Activated CD4-positive, alpha-beta T cell treated with anti-CD3 and anti-CD28 coated beads for 4 hours (primary cell): ENCODE measurements around the gene KCNB1.

ENCODE experiments used
- DNase-seq, 2 donors: peaks; one replicate each; pipeline ENCODE4 v3.0.0-alpha.2; 2020

Gene KCNB1

GRCh38 chr20:49384437-49385434, 97.7 kb downstream of the KCNB1 start:
- peak; percentile 43 to 56 for DNase-seq

- DNase-seq = no peak
These were observed 100.6 kb downstream of the KCNB1 start for GRCh38 chr20:49381558-49382493.

GRCh38 chr20:49380337-49380780, 102.1 kb downstream of the KCNB1 start:
- DNase-seq = no peak

- no peak for DNase-seq
These were observed 103.1 kb downstream of the KCNB1 start for GRCh38 chr20:49379338-49379737.

GRCh38 chr20:49377326-49377725, 105.1 kb downstream of the KCNB1 start:
- no peak for DNase-seq

GRCh38 chr20:49375170-49375569, 107.3 kb downstream of the KCNB1 start:
- no peak for DNase-seq

GRCh38 chr20:49372095-49372734, 110.3 kb downstream of the KCNB1 start:
- DNase-seq = no peak

GRCh38 chr20:49368596-49368995, 113.9 kb downstream of the KCNB1 start:
- no peak for DNase-seq

- DNase-seq = no peak
These were observed 115.4 kb downstream of the KCNB1 start for GRCh38 chr20:49367113-49367512.

- DNase-seq = no peak
These were observed 115.8 kb downstream of the KCNB1 start for GRCh38 chr20:49366687-49367086.

- DNase-seq = no peak
These were observed 120.4 kb downstream of the KCNB1 start for GRCh38 chr20:49361862-49362660.

GRCh38 chr20:49360242-49360968, 122.1 kb downstream of the KCNB1 start:
- DNase-seq = no peak

GRCh38 chr20:49356676-49357075, 125.8 kb downstream of the KCNB1 start:
- no peak for DNase-seq

- no peak for DNase-seq
These were observed 127.8 kb downstream of the KCNB1 start for GRCh38 chr20:49354673-49355072.

GRCh38 chr20:49353348-49353747, 129.1 kb downstream of the KCNB1 start:
- DNase-seq = no peak

- no peak for DNase-seq
These were observed 129.7 kb downstream of the KCNB1 start for GRCh38 chr20:49352751-49353150.

- no peak for DNase-seq
These were observed 130.7 kb downstream of the KCNB1 start for GRCh38 chr20:49351775-49352174.

GRCh38 chr20:49349694-49350252, 132.7 kb downstream of the KCNB1 start:
- no peak for DNase-seq

- no peak for DNase-seq
These were observed 133.4 kb downstream of the KCNB1 start for GRCh38 chr20:49349078-49349477.

GRCh38 chr20:49348563-49348962, 133.9 kb downstream of the KCNB1 start:
- no peak for DNase-seq

- DNase-seq = no peak
These were observed 135.3 kb downstream of the KCNB1 start for GRCh38 chr20:49347156-49347555.
